SK-N-SH treated with all-trans-retinoic acid at 6 μM for 48 hours (cell line): ENCODE measurements around the gene PPP1R3C.

Experiments used
- ARNTL ChIP-seq: fragments of 450-650 bp; formaldehyde crosslinking; IDR thresholded peaks from 2 replicates; pipeline ENCODE4 v1.5.0; 2020; ENCODE audit warnings: low read depth, mild to moderate bottlenecking, moderate library complexity, borderline replicate concordance
- BACH2 ChIP-seq: fragments of 250-450 bp; sonication (Bioruptor Pico); IDR thresholded peaks from 2 replicates; pipeline ENCODE4 v1.9.0; 2021; ENCODE audit warnings: mild to moderate bottlenecking, borderline replicate concordance
- CREB5 ChIP-seq: fragments of 250-450 bp; sonication (Bioruptor Pico); IDR thresholded peaks from 2 replicates; pipeline ENCODE4 v1.5.1; 2020; ENCODE audit warnings: low read depth, mild to moderate bottlenecking, moderate library complexity
- ISL1 ChIP-seq: fragments of 250-450 bp; sonication (Bioruptor Pico); IDR thresholded peaks from 2 replicates; pipeline ENCODE4 v2.1.2; 2022; ENCODE audit warnings: mild to moderate bottlenecking, moderate library complexity
- PATZ1 ChIP-seq: fragments of 250-450 bp; sonication (Bioruptor Pico); IDR thresholded peaks from 2 replicates; pipeline ENCODE4 v1.8.0; 2020; ENCODE audit warnings: mild to moderate bottlenecking, moderate library complexity, borderline replicate concordance
- POU6F1 ChIP-seq: fragments of 250-450 bp; sonication (Bioruptor Pico); IDR thresholded peaks from 2 replicates; pipeline ENCODE4 v1.8.0; 2021; ENCODE audit warnings: low read depth, mild to moderate bottlenecking, moderate library complexity, borderline replicate concordance
- PPARA ChIP-seq: fragments of 250-450 bp; sonication (Bioruptor Pico); IDR thresholded peaks from 2 replicates; pipeline ENCODE4 v1.5.0; 2020; ENCODE audit warnings: mild to moderate bottlenecking, borderline replicate concordance
- RARB ChIP-seq: fragments of 250-450 bp; sonication (Bioruptor Pico); IDR thresholded peaks from 2 replicates; pipeline ENCODE4 v1.8.0; 2021; ENCODE audit warnings: mild to moderate bottlenecking, moderate library complexity
- SNAI2 ChIP-seq: fragments of 250-450 bp; sonication (Bioruptor Pico); IDR thresholded peaks from 2 replicates; pipeline ENCODE4 v1.5.0; 2020; ENCODE audit warnings: mild to moderate bottlenecking, moderate library complexity
- TCF4 ChIP-seq: fragments of 250-450 bp; sonication (Bioruptor Pico); IDR thresholded peaks from 2 replicates; pipeline ENCODE4 v1.8.0; 2021; ENCODE audit warnings: mild to moderate bottlenecking, moderate library complexity, borderline replicate concordance
- ZFP3 ChIP-seq: fragments of 250-450 bp; sonication (Bioruptor Pico); IDR thresholded peaks from 2 replicates; pipeline ENCODE4 v1.5.0; 2020; ENCODE audit warnings: mild to moderate bottlenecking, moderate library complexity
- ZFP30 ChIP-seq: fragments of 450-650 bp; formaldehyde crosslinking; IDR thresholded peaks from 2 replicates; pipeline ENCODE4 v1.5.0; 2022; ENCODE audit warnings: mild to moderate bottlenecking, moderate library complexity
- ZNF8 ChIP-seq: fragments of 450-650 bp; formaldehyde crosslinking; IDR thresholded peaks from 2 replicates; pipeline ENCODE4 v1.5.0; 2020; ENCODE audit warnings: mild to moderate bottlenecking, moderate library complexity

- TF ChIP-seq RARB: no peak
- no peak for TF ChIP-seq ZFP30 (CRISPR knock-in tag)
- TF ChIP-seq ISL1 (CRISPR knock-in tag): no peak
- no peak for TF ChIP-seq SNAI2
- TF ChIP-seq CREB5: no peak
- no peak for TF ChIP-seq PPARA (CRISPR knock-in tag)
- TF ChIP-seq PATZ1 (CRISPR knock-in tag): no peak
- TF ChIP-seq ARNTL (CRISPR knock-in tag): no peak
- TF ChIP-seq ZNF8 (CRISPR knock-in tag): no peak
- TF ChIP-seq BACH2 (CRISPR knock-in tag): no peak
- no peak for TF ChIP-seq ZFP3
- no peak for TF ChIP-seq POU6F1 (CRISPR knock-in tag)
- TF ChIP-seq TCF4 (CRISPR knock-in tag): no peak
Measured at GRCh38 chr10:91668913-91669312, 36.0 kb upstream of the PPP1R3C start.
